ENCODE data around the gene TEDC1. TPM values are rescaled to one million over a fixed set of nuclear protein-coding genes. Genes with fewer than 3 reads are reported as not detected.

TEDC1 gene
- total and polyA plus RNA-seq, 3 donors from 2014 or later: 8.8 to 16.7 (median 16.4) TPM

GRCh38 chr14:105478398-105479251 lies 12.4 kb upstream of the TEDC1 start:
- Histone ChIP-seq H3K4me1 (peaks cover 55% of the 10 kb centered on the region), H3K9me3 (no peaks in the 10 kb centered on the region), H3K27me3 (peaks cover 3% of the 10 kb centered on the region), H3K36me3 (ENCODE audit: low read depth, missing control alignments) (no peaks in the 10 kb centered on the region), H3K27ac (no peak overlapping the region), H3K4me3 (peak overlapping the region in 1 of 2 donors; percentile 6)
- no peak for DNase-seq
- no peak for TF ChIP-seq POLR2A (IDR thresholded peaks at IDR 0.05)
- TF ChIP-seq CTCF (IDR thresholded peaks at IDR 0.05): no peak
- 36% methylated on average over 72 of the region's 81 CpGs; no CpG with 5 or more reads in 1 of the 2 donors for WGBS, 2 donors
- intact Hi-C loops (cut with DNase I; ENCODE audit: low total_unique reads): no loop called here

- no peaks in the 10 kb centered on the region for H3K9me3 ChIP-seq
- peaks cover 3% of the 10 kb centered on the region for H3K27me3 ChIP-seq
- DNase-seq: no peak
- no peak for TF ChIP-seq POLR2A (IDR thresholded peaks at IDR 0.05)
- no peak for TF ChIP-seq CTCF (IDR thresholded peaks at IDR 0.05)
- peaks cover 49% of the 10 kb centered on the region for H3K4me1 ChIP-seq
- no peaks in the 10 kb centered on the region for H3K36me3 ChIP-seq (ENCODE audit: low read depth, missing control alignments)
- 62 to 67% methylated on average over 29 to 34 of the region's 34 CpGs for WGBS, 2 donors
- H3K27ac ChIP-seq: no peak overlapping the region
- H3K4me3 ChIP-seq: no peak overlapping the region
- intact Hi-C loops (cut with DNase I; ENCODE audit: low total_unique reads): no loop called here
Observed at GRCh38 chr14:105479431-105480158, 11.5 kb upstream of the TEDC1 start.

DNA sequence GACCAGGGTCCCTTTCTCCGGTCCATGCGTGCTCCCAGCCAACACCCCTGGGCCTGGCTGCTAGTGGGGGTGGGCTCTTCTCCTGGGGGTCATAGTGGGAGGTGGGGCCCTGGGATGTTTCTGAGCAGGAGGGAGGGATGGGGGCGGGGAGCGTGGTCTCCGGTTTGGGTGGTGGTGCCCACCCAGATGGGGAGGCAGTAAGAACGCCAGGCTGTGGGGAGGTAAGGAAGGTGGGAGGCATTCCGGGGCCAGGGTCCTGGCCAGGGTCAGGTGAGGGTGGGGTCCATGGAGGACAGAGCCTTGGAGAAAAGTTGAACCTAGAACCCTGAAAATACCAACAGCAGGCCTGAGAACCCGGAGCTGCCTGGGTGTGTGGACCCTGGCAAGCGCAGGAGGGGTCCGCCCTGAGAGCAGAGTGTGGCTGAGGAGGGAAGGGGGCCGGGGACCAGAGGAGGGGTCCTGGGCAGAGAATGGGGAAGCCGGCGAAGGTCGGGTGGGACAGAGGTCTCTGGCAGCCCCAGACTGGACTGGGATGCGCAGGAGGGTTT lies 10.8 kb upstream of the TEDC1 start:
- peak overlapping the region in 1 of 2 donors; percentile 68 for H3K27ac ChIP-seq
- intact Hi-C loops (cut with DNase I; ENCODE audit: low total_unique reads): no loop called here
- no peak for TF ChIP-seq POLR2A (IDR thresholded peaks at IDR 0.05)
- no peak for TF ChIP-seq CTCF (IDR thresholded peaks at IDR 0.05)
- H3K4me1 ChIP-seq: peaks cover 47% of the 10 kb centered on the region
- no peak overlapping the region for H3K4me3 ChIP-seq
- no peak for DNase-seq
- no peaks in the 10 kb centered on the region for H3K36me3 ChIP-seq (ENCODE audit: low read depth, missing control alignments)
- WGBS, 2 donors: 56 to 67% methylated on average over 14 to 15 of the region's 15 CpGs
- peaks cover 3% of the 10 kb centered on the region for H3K27me3 ChIP-seq
- no peaks in the 10 kb centered on the region for H3K9me3 ChIP-seq

DNA sequence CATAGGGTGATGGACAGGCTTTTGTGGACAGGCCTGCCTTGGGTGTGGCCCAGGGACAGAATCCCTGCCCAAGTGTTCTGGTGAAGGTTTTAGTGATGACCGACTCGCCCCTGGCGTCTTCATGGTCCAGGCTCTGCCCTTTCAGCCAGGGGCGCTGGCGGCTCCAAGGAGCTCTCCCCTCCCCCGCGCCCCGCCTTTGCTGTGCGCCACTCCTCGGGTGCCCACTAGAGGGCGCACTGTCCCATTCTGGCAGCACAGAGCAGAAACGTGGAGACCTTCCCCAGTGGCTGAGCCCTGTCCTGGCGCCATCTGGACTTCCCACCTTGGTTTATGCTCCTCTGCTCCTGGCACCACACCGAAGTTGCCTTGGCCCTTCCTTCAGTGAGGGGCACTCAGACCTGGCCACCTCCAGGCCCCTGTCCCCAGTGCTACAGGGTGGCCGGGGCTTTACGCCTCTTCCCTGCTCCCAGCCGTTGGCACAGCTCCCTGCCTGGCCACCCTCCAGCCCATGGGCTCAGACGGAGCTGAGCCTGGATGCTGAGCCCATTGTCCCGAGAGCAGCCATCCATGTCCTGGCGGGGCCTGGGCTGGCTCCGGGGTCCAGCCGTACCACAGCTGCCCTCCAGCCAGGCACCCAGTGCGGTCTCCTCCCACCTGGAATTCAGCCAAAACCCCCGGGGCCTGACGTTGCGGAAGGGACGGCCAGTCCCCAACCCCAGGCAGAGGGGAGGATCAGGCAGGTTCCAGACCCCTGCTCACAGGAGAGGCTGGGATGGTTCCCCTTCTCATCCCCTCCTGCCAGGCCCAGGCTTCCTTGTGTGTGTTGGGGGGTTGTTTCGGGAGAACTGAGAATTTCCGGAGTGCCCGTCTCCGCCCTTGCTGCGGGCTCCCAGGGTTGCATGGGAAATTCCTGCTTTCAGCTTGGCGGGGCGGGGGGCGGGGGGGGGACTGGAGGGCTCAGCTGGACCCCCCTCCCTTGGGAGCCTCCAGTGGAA lies 9.9 kb upstream of the TEDC1 start:
- TF ChIP-seq CTCF (IDR thresholded peaks at IDR 0.05): peak; percentile 94 to 96 (median 95)
- no peak for TF ChIP-seq POLR2A (IDR thresholded peaks at IDR 0.05)
- no peaks in the 10 kb centered on the region for H3K36me3 ChIP-seq (ENCODE audit: low read depth, missing control alignments)
- peak overlapping the region; percentile 48 to 68 for H3K27ac ChIP-seq
- intact Hi-C loops (cut with DNase I; ENCODE audit: low total_unique reads): no loop called here
- peaks cover 41% of the 10 kb centered on the region for H3K4me1 ChIP-seq
- H3K4me3 ChIP-seq: peak overlapping the region in 1 of 2 donors; percentile 6
- DNase-seq: peak; percentile 90
- H3K9me3 ChIP-seq: no peaks in the 10 kb centered on the region
- H3K27me3 ChIP-seq: peaks cover 3% of the 10 kb centered on the region
- 18 to 32% methylated on average over 23 to 31 of the region's 35 CpGs for WGBS, 2 donors

All from testis (tissue), 3 donors.